Natural killer cell (primary cell): ENCODE measurements around the gene PAM. TPM values are rescaled to one million over a fixed set of nuclear protein-coding genes. Genes with fewer than 3 reads are reported as not detected.

Source experiments
- ATAC-seq, 3 donors: fragments of 150-1000 bp in 2 of 3; fragments of 200-7000 bp in 1 of 3; cut with Tn5 transposase; 1 replicate in 1 of 3; 2 replicates in 2 of 3; pipeline ENCODE4 v1.10.0; 2021; ENCODE audit warnings: mild to moderate bottlenecking in 2 of 3, moderate library complexity in 2 of 3
- DNase-seq, 2 donors: peaks; one replicate each; pipeline versions ENCODE4 v3.0.0 to v3.0.0-alpha.2; 2013 to 2021; ENCODE audit warnings: mixed read lengths in 1 of 2
- H3K27ac ChIP-seq: one replicate; pipeline ENCODE4 v1.5.1; 2013; ENCODE audit warnings: mild to moderate bottlenecking, low read length
- H3K27me3 ChIP-seq: one replicate; pipeline ENCODE4 v1.6.1; 2013; ENCODE audit warnings: low read length; ENCODE audit not compliant: control insufficient read depth, insufficient read depth
- H3K36me3 ChIP-seq: one replicate; pipeline ENCODE4 v1.6.1; 2013; ENCODE audit warnings: low read length; ENCODE audit not compliant: control insufficient read depth, insufficient read depth
- H3K4me1 ChIP-seq: one replicate; pipeline ENCODE4 v1.6.1; 2013; ENCODE audit warnings: low read length; ENCODE audit not compliant: control insufficient read depth, insufficient read depth
- H3K4me3 ChIP-seq: one replicate; pipeline ENCODE4 v1.5.1; 2013; ENCODE audit warnings: low read length
- H3K9me3 ChIP-seq: one replicate; pipeline ENCODE4 v1.6.1; 2013; ENCODE audit warnings: low read length; ENCODE audit not compliant: control insufficient read depth, insufficient read depth
- H3K27ac Mint-ChIP-seq, 2 donors: one replicate each; pipeline ENCODE4 v1.8.0; 2022; ENCODE audit warnings: mild to moderate bottlenecking in 2 of 2, mixed read lengths in 2 of 2, moderate library complexity in 1 of 2
- H3K27me3 Mint-ChIP-seq, 2 donors: one replicate each; pipeline ENCODE4 v1.8.0; 2022; ENCODE audit warnings: low read depth in 2 of 2, mixed read lengths in 2 of 2
- H3K36me3 Mint-ChIP-seq: one replicate; pipeline ENCODE4 v1.8.0; 2022; ENCODE audit warnings: mixed read lengths
- H3K4me1 Mint-ChIP-seq, 2 donors: one replicate each; pipeline ENCODE4 v1.8.0; 2022; ENCODE audit warnings: mixed read lengths in 2 of 2
- H3K4me3 Mint-ChIP-seq: one replicate; pipeline ENCODE4 v1.8.0; 2022; ENCODE audit warnings: mild to moderate bottlenecking, moderate library complexity, mixed read lengths
- H3K9me3 Mint-ChIP-seq, 2 donors: one replicate each; pipeline ENCODE4 v1.8.0; 2022; ENCODE audit warnings: mixed read lengths in 2 of 2
- CTCF ChIP-seq: fragments of 200-600 bp; IDR thresholded peaks from one replicate; pipeline ENCODE4 v1.8.0; 2022; ENCODE audit warnings: antibody characterized with exemption
- WGBS: methylation state at CpG from one replicate; pipeline ENCODE4 v1.1.7; 2013; ENCODE audit warnings: missing lambda C conversion rate; ENCODE audit not compliant: insufficient coverage; 5-methylcytosine and 5-hydroxymethylcytosine counted together
- intact Hi-C: fragments of 100-400 bp; cut with micrococcal nuclease; formaldehyde crosslinking; loops from one replicate; pipeline ENCODE4 v1.14.2; 2022
- total RNA-seq, 4 donors: library from RNA; stranded (reverse); fragments of 120-200 nt in 1 of 4; gene quantifications; one replicate each; pipeline versions ENCODE4 v1.2.3 to v1.2.4, GENCODE V29; 2013 to 2022

Gene PAM
- total RNA-seq, 3 donors from 2014 or later (not counting 1 experiment from before 2014, with no cell fraction given), result 67.6 to 79.9 (median 75.3) TPM

GRCh38 chr5:102863764-102864560 lies 108.9 kb downstream of the PAM start:
- Histone ChIP-seq H3K4me3 (no peak overlapping the region), H3K4me1 (peaks cover 4% of the 10 kb centered on the region), H3K36me3 (no peaks in the 10 kb centered on the region), H3K27ac (no peak overlapping the region), H3K27me3 (no peaks in the 10 kb centered on the region), H3K9me3 (no peaks in the 10 kb centered on the region)
- H3K4me1 Mint-ChIP-seq, result peaks cover 35 to 45% of the 10 kb centered on the region in 2 donors
- no peaks in the 10 kb centered on the region for H3K27me3 Mint-ChIP-seq
- H3K27ac Mint-ChIP-seq, result peak overlapping the region in 1 of 2 donors; percentile 86
- ATAC-seq (no peak), DNase-seq (no peak)
- no peak for TF ChIP-seq CTCF
- no peak overlapping the region for H3K4me3 Mint-ChIP-seq
- H3K36me3 Mint-ChIP-seq, result peaks cover 1% of the 10 kb centered on the region
- intact Hi-C loops, result loop anchor here (2.0 to 10.0 kb wide), 3 partner anchors 29 to 261 kb away; partner anchors contain the start of genes GIN1 and PPIP5K2
- no peaks in the 10 kb centered on the region for H3K9me3 Mint-ChIP-seq

GRCh38 chr5:102865171-102865509 lies 110.0 kb downstream of the PAM start:
- peak in 1 of 3 donors; percentile 1 for ATAC-seq
- H3K9me3 Mint-ChIP-seq, result peaks cover 0 to 2% of the 10 kb centered on the region in 2 donors
- H3K36me3 Mint-ChIP-seq, result peaks cover 13% of the 10 kb centered on the region
- Histone ChIP-seq H3K4me3 (peak overlapping the region; percentile 85), H3K27ac (peak overlapping the region; percentile 80), H3K9me3 (no peaks in the 10 kb centered on the region), H3K36me3 (no peaks in the 10 kb centered on the region), H3K4me1 (peaks cover 4% of the 10 kb centered on the region), H3K27me3 (no peaks in the 10 kb centered on the region)
- H3K27ac Mint-ChIP-seq, result peak overlapping the region; percentile 86 to 90
- TF ChIP-seq CTCF, result no peak
- peaks cover 31 to 52% of the 10 kb centered on the region in 2 donors for H3K4me1 Mint-ChIP-seq
- intact Hi-C loops, result loop anchor here (1.0 to 10.0 kb wide), 5 partner anchors 10 to 260 kb away; partner anchors contain the start of genes GIN1 and PPIP5K2
- no peaks in the 10 kb centered on the region for H3K27me3 Mint-ChIP-seq
- no peak for DNase-seq
- WGBS, result 27% methylated on average over 3 of the region's 3 CpGs
- peak overlapping the region; percentile 90 for H3K4me3 Mint-ChIP-seq

- Histone ChIP-seq H3K36me3 (no peaks in the 10 kb centered on the region), H3K9me3 (no peaks in the 10 kb centered on the region), H3K27ac (peak overlapping the region; percentile 80), H3K27me3 (no peaks in the 10 kb centered on the region), H3K4me1 (peaks cover 4% of the 10 kb centered on the region), H3K4me3 (peak overlapping the region; percentile 85)
- no peak for TF ChIP-seq CTCF
- under 1% methylated on average over 54 of the region's 54 CpGs for WGBS
- Mint-ChIP-seq H3K4me1 (peaks cover 28 to 50% of the 10 kb centered on the region in 2 donors), H3K4me3 (peak overlapping the region; percentile 90), H3K27ac (peak overlapping the region; percentile 86 to 90), H3K27me3 (no peaks in the 10 kb centered on the region), H3K9me3 (peaks cover 0 to 2% of the 10 kb centered on the region in 2 donors), H3K36me3 (peaks cover 14% of the 10 kb centered on the region)
- peak; percentile 86 to 91 (median 88) for ATAC-seq
- peak; percentile 58 to 71 for DNase-seq
- intact Hi-C loops, result loop anchor here (1.0 to 10.0 kb wide), 6 partner anchors 10 to 259 kb away; partner anchors contain the start of genes GIN1 and PPIP5K2
Measured at GRCh38 chr5:102865510-102866236, 110.6 kb downstream of the PAM start.
